HT1080 (cell line): ENCODE measurements around the gene EBF3. TPM values are rescaled to one million over a fixed set of nuclear protein-coding genes. Genes with fewer than 3 reads are reported as not detected.

Experiments
- DNase-seq: peaks from one replicate; pipeline ENCODE4 v3.0.0-alpha.2; 2015; ENCODE audit warnings: low read depth
- total RNA-seq: library from RNA; depleted of rRNA; stranded (reverse); fragments of >200 nt; shearing (Covaris generic); gene quantifications from 2 replicates; pipeline ENCODE4 v1.2.3, GENCODE V29; 2014

EBF3 gene
- total RNA-seq, 1 experiment from 2014 or later: not detected

DNA sequence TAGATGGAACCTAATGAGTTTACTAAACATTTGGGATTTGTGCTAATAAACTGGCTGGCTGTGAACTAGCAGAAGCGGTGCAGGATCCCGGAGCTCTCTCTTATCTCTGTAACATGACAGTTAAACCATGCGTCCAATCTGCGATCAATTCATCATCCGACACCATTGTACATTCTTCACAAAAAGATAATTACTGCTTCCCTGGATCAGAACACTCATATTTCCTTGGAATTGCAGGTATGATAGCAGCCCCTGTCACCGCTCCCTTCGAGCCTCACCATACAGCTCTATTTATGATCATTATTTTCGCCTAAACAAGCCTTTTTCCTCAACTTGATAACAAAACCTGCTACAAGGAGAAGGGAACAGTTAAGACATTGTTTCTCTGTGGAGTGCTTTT, 18.5 kb downstream of the EBF3 start:
- no peak for DNase-seq

DNA sequence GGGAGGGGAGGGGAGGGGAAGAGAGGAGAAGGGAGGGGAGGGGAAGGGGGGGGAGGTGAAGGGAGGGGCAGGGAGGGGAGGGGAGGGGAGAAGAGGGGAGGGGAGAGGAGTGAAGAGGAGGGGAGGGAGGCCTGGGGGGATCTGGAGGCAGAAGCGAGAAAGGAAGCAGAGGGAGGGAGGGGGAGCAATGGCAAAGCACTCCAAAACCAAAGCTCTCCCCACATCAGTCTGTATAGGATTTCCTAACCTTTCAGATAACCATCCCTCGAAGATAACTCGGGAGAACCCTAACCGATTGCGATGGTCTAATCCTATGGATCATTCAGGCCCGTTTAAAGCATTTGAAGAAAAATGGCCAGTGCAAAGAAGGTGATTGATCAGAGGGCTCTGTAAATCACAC, 19.0 kb downstream of the EBF3 start:
- no peak for DNase-seq

DNA sequence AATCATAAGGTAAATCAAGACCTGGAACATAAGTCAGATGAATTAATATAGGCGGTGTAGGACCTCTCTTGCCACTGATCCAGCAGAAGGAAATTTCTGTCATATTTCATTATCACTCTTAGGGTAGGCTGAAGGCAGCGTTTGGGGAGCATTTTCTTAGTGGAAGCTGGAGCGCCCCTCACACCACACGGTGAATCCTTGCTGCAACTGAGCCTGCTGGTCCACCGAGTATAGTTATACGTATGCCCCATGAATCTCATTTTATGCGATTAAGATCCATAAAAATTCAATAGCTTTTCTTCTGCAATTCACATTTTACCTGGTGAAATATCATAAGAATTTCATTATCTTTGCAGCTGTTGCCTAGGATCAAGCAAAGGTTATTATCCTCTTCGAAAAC, 19.6 kb downstream of the EBF3 start:
- no peak for DNase-seq

DNA sequence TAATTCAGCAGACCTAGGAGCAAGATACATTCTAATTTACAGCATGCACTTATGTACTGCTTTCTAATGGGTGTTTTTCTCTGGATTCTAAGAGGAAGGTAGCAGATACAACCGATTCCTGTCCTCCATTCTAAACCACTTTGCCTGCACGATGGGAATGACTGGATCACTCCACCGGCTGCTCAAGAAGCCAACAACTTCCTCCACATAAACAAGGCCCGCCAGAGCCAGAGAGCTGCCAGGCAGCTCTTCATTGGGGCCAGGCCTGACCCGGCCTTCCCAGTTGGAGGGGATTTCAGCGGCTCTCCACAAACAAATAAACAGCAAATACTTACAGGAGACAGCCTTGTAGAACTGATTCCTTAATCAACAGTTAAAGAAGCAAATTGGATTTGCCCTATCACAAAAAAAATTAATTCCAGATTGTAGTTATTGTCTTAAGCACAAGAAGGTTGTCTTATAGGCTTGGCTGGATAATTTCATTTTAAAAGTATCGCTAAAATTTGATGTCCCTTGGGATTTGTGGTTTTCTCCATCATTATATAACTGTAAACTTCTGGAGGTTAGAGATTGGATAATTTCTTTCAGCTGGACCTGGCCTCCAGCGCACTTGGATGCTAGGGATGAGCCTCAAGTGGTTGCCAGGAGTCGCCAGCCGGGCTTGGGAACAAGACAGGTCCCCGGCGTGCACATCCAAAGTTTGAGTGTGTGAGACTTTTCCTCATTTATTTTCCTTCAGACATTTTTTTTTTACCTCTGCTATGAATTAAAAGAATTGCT, 20.9 kb downstream of the EBF3 start:
- DNase-seq: no peak

DNA sequence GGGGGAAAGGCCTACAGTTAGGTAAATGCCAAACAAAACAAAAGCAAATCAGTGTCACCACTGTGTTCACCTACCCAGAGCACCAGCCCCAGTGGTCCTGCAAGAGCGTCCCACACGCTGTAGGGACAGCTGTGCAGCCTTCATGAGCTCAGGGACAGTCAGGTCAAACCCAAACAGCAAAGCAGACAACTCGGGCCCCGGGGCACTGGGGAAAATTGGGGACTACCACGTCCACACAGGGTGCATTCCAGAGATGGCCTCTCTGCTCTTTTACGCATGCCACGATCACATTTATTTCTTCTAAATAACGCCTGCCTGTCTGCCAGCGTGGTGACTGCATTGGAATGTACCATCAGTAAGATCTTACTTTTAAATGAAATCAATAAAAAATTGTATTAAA, 21.7 kb downstream of the EBF3 start:
- DNase-seq: no peak

DNA sequence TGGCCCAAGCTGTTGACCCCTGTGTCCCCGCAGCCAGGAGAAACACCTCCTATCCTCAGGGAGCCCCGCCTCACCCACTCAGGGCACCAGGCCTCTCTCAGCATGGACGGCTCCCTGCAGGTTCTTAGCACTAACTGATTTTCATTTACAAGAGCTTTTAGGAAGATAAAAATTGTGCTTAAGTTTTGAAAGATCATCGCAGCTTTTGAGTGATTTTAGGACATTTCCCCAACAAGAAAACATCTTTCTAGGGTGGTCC, 22.1 kb downstream of the EBF3 start:
- DNase-seq: no peak

DNA sequence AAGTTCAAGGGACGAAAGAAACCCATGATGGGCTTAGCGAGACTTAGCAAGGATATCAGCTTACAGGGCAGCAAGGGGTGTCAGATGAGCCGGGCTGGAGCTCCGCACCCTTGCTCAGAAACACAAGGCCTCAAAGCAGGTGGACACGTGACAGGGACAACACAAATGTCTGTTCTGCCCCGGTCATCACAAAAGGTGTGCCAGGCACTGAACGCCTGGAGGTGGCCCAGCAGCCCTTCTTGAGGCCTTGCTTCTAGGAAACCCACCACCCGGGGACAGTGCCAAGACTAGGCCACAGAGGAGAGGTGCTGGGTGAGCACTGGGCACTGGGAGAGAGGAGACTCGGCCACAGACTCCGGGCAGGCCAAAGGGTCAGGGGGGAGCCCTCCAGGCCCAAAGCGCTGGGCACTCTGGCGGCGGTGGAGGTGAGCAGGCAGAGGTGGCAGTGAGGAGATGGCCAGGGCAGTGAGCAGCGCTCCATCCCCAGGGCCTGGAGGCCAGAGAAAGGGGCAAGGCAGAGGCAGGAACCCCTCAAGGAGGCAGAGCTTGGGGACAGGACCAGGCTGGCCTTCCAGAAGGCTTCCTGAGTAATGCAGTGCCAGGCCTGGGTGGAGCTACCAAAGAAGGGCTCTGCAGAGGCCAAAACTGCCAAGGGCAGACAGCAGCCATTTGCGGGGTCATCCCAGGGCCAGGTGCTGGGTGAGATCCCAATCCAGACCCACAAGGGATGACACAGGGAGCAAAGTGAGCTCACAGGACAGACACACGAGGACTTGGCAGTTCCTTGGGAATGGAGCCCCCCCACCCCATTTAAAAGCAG, 22.7 kb downstream of the EBF3 start:
- DNase-seq: no peak

DNA sequence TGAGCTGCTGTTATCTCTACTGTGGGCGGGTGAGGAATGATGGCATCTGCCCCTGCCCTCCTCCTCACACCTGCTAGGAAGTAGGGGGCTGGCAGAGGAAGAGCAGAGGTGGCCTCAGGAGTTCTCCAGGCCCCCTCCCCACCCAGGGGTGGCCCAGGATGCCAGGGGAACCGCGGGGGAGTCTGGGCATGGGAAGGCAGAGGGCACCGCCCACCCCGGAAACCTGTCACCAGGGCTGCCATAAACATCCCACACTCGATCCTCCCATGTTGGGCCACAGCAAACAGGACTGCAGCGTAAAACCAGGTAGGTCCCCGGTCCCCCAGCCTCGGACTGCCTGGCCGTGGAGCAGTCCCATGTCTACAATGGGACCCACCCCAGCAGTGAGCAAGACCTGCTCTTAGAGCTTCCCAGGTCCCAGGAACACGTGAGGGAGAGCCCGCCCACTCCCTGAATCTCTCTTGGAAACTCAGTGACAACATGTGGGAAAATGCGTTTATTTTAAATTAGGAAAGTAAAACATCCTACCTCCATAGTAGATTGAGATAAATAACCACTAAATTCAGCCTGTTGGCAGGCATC, 23.4 kb downstream of the EBF3 start:
- DNase-seq: no peak

DNA sequence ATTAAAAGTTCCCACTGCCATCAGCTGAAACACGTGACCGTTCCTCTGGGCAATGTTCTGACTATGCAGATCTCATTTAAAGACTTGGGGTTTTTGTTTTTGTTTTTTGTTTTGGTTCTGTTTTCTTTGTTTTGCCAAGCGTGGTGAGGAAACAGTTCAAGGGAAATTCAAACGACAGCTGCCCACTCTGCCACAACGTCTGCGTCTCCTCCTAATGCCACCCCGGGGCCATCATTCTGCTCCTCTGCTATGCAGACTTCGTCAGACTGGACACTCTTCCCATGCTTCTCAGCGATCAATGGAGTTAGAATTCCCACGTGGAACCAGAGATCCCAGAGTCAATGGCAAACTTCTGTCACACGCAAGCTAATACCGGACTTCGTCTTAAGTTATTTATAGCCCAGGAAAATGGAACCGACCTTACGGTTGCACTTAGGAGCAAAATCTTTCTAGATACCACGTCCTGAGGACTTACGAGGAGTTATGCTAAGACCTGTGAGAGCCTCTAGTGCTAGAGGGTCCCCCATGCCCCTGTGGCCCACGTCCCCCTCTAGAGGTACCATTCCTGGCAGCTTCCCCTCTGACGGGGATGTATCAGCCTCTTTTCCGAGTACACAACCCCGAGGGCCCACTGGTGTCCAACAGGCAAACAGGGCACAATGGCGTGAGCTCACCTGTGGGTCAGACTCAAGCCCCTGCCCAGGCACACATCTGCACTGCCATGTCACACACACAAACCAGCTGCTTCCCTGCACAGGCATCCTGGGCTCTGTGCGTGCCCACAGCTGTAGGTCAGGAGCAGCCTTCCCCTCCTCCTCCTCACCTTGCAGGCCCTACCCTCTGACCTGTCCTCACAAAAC, 24.4 kb downstream of the EBF3 start:
- no peak for DNase-seq

DNA sequence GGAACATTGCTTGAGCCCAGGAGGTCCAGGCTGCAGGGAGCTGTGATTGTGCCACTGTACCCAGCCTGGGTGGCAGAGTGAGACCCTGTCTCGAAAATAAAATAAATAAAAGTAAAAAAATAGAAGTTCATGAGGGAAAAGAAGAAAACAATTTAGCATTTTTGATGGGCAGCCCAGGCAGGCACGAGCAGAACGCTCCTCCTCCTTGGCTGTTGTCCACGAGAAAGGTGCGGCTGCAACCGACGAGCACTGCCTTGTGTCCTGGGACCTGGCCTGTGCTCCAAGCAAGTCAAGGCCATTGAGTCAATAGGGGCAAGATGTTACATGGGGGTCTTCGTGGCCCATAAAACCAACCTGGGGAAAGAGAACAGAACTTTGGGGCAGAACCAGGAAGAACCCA, 25.6 kb downstream of the EBF3 start:
- DNase-seq: no peak

DNA sequence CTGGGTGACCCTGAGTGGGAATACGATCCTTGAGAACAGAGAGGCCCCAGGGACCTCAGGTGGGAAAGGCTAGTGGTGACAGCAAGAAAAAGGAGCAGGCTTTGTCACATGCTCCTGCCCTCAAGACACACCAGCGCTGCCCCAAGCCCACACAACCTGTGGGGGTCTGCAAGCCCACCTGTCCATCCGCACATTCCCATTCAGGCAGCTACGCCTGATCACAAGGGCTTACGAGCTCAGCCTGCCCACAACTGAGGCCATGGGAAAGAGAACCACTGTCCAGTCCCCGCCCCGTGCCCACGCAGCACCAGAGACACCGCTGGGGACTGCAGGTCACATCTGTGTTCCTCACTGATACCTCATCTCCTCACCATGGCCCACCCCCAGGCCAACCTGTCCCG, 26.7 kb downstream of the EBF3 start:
- DNase-seq: no peak

DNA sequence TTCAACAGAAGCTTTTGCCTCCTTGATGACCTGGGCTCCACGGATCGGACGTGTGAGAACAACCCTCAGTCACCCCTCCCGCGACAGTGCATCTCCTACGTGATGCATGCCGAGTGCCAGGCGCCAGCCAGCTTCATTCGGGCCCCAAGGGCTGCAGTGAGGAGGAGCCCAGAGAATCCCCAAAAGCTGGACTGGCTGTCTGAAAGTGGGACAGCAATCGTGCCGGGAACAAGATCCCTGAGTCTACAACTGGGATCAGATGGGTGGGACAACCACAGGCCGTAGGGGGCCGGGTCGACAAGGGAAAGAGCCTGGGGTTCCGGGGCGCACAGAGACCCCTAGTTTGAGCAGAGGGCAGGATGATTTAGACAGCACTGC, 27.2 kb downstream of the EBF3 start:
- DNase-seq: no peak

DNA sequence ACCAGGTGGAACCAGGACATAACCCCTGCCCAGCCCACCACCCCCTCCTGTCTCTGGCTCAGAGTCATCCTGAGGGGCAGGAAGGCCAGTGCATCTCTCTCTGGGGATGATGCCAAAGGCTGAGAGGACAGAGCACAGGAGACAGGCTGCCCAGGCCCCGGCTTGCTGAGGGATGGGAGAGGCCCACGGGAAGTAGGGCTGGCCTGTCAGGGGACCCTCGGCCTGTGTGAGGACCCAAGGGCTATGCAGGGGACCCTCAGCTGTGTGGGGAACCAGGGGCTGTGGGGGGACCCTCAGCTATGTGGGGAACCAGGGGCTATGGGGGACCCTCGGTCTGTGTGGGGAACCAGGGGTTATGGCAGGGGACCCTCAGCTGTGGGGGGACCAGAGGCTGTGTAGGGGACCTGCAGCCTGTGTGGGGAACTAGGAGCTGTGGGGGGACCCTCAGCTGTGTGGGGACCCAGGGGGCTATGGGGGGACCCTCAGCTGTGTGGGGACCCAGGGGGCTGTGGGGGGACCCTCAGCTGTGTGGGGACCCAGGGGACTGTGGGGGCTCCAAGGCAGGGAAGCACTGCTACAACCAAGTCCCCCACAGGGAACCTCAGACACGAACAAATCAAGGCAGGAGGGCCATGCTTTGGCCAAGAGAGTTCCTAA, 27.7 kb downstream of the EBF3 start:
- no peak for DNase-seq

DNA sequence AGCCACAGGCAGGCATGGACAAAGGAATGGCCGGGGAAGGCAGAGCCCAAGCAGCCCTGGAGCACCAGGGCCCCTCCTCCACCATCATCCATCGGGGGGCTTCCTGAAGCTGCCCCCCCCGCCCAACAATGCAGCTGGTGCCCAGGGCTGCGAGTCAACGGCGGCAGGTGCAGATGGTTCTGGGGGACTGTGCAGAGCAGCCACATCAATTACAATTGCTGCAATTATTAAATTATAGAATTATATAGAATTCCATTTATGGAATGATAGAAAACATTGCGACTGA, 28.3 kb downstream of the EBF3 start:
- no peak for DNase-seq

DNA sequence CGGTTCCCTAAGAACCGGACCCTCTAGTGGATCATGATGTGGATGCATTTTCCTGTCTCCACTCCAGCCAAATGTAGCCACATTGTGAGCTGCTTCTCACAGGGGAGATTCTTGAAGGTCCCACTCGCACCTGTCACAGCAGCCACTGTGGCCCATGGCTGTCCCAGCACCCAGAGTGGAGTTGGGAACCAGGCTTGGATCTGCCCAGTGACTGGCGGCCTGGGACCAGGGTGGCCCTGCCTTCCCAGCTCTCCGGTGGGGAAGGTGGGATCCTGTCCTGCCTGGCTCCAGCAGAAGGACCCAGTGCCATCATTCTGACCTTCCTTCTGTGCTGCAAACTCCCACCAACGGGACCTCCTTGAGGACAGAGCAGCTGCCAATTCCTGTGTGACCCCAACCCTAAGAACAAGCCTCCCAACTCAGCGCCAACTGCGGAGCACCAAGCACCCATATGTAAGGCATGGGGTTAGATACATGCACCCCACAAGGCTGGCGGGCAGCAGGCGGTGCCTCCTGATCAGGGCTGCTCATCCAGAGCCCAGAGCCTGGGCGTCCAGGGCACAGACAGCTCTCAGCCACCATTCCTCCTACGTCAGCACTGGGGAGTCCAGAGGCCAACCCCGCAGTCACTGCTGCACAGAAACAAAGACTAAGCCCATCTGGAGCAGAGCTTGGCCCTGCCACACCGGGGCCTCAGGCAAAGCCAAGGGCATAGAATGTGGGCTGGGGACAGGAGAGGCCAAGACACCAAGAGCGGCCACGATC, 28.8 kb downstream of the EBF3 start:
- DNase-seq: no peak

DNA sequence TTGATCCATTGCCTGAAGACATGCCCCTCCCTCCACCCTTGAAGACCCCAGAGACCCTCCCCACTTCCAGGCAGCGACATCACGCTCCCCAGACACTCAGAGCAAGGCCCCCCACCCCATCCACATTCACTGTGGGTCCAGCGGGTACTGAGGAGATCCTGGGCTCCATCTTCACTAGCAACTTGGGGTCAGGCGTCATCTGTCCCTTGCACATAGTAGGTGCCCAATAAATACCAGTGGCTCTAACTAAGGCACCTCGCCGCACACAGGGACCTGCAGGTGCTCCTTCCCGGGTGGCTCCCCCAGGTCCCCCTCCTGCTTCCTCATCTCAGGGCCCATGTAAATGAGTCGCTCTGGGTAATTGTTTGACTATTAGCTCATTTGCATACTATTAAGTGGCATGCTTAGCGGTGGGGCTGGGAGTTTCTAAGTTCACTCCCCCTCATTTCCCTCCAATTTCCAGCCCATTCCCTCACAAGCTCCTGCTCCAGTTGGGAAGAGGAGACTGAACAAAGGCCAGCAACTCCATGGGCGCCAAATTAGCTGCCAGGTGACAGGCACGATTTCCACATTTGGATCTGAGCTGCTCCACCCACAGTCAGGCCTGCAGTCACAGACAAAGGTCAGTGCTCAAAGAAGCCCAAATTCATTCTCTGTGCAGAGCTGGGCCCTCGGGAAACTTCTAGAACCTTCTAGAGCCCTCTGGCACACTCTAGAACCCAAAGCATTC, 29.7 kb downstream of the EBF3 start:
- no peak for DNase-seq

DNA sequence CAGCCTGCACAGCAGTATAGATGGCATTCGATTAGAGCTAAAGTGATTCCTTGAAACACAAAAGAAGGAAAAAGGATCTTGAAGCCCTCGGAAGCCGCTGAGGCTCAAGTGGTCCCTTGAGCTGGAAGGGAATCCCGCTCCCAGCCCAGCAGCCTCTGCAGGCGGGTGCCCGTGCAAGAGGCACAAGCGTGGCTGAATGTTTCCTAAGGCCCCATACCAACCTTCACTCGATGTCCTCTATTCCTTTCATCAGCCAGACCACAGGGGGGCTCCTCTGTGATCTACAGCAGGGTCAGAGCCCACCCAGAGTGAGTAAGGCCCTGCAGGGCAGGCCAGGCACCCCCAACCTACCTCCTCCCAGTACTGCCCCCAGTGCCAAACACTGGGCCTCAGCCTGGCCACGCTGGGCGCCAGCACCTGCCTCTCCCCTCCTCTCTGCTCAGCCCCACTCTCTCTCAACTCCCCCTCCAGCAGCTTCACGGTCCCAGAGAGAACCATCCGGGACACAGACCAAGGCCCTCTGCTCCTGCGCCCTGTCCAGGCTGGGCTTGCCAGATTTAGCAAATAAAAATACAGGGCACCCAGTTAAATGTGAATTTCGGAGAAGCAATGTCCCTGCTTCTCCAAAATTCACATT, 30.5 kb downstream of the EBF3 start:
- no peak for DNase-seq

DNA sequence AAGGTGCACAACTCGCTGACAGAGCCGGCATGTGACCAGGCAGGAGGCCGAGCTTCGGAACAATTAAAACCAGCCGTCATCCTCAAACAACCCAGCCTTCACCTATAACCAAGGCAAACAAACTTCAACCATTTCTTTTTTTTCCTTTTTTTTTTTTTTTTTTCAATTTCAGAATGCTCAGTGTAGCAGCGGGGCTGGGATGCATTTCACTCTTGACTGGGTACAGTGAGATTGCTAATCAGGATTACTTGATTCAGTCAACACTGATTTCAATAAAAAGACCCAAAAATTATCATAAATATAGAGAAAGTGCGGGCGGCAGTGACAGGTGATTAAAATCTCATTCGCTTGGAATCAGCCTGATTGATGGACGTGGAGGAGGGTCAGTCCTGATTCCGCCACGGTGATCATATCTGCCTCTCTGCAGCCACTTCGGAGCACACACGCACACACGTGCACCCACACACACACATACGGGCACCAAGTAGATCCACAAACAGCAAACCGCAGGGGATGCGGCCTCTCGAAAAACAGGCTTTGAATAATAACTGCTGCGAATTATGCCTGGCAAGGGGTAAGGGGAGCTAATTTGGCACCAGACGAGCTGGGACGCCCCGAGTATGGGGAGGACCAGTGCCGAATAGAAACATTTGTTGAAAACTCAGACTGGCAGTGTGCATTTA, 31.2 kb downstream of the EBF3 start:
- no peak for DNase-seq

DNA sequence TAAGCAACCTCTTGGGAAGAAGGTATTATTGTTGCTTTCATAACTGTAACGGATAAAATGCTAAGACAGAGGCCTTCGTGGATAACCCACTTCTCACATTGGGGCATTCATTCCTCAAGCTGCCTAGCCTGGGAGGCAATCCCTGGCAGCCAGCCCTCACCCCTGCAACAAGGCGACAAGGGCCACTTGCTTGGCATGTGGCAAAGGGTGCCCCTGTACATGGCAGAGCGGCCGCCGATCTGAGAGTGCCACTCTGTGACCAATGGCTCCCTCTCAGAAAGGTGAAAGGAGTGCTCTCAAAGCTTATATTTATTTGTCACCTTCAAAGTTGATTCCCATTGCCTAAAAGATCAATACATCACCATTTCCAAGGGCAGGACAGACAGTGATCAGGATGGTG, 31.9 kb downstream of the EBF3 start:
- no peak for DNase-seq
